Measurements from ENCODE around the gene TRAF3IP3. TPM values are rescaled to one million over a fixed set of nuclear protein-coding genes. Genes with fewer than 3 reads are reported as not detected.

The TRAF3IP3 gene
- total RNA-seq, 1 experiment from 2014 or later, result not detected

- Histone ChIP-seq H2AFZ (no peak overlapping the region), H3K4me1 (replicated peaks; ENCODE audit: insufficient read depth) (no peaks in the 10 kb centered on the region), H3F3A (ENCODE audit: insufficient read depth, low read depth) (no peaks in the 10 kb centered on the region), H3K79me2 (ENCODE audit: low read depth) (no peaks in the 10 kb centered on the region), H3K27ac (no peak overlapping the region), H4K20me1 (ENCODE audit: insufficient read depth) (no peaks in the 10 kb centered on the region), H3K4me2 (no peak overlapping the region), H3K9me2 (ENCODE audit: insufficient read depth) (0 out of 2 replicates have a peak, but pooled peaks cover 7% of the 10 kb centered on the region), H3K4me3 (no peak overlapping the region), H3K36me3 (ENCODE audit: low read depth) (no peaks in the 10 kb centered on the region), H3K9me3 (ENCODE audit: insufficient read depth, low read depth) (no peaks in the 10 kb centered on the region), H3K27me3 (ENCODE audit: insufficient read depth, low read depth) (peaks cover 5% of the 10 kb centered on the region; the same call in 1 of the 2 replicates)
- ChIA-PET CTCF (no interaction called here), POLR2A (ENCODE audit: unreplicated experiment) (no interaction called here)
- no TSS peak for BruUV-seq (replicated peaks)
- intact Hi-C loops (cut with micrococcal nuclease; ENCODE audit: unreplicated experiment), result no loop called here
- no peak for TF ChIP-seq CTCF (conservative IDR thresholded peaks at IDR 0.05)
- no peak for TF ChIP-seq EZH2 (IDR thresholded peaks at IDR 0.05; ENCODE audit: low read depth)
- no peak for DNase-seq
Observed at GRCh38 chr1:209758400-209758799, 2.5 kb downstream of the TRAF3IP3 start.

DNA sequence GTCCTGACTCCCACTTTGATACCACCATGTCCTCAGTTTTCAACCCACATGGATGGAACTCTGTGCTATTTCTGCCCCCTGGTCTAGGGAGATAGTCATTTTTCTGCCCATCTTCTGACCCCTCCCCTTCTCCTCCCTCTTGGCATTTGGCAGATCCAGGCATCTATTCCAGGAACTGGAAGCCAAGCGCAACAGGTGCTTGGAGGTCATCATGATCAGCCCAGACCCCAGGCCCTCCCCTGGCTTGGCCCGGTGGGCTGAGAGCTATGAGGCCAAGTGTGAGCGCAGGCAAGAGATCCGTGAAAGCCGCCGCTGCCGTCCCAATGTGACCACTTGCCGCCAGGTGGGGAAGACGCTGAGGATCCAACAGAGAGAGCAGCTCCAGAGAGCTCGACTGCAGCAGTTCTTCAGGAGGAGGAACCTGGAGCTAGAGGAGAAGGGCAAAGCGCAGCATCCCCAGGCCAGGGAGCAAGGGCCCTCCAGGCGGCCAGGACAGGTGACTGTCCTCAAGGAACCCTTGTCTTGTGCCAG is 4.0 kb downstream of the TRAF3IP3 start:
- H3K4me2 ChIP-seq, result no peak overlapping the region
- no peaks in the 10 kb centered on the region for H3K9me3 ChIP-seq (ENCODE audit: insufficient read depth, low read depth)
- no peaks in the 10 kb centered on the region for H3K36me3 ChIP-seq (ENCODE audit: low read depth)
- no peaks in the 10 kb centered on the region for H3K79me2 ChIP-seq (ENCODE audit: low read depth)
- H3K4me3 ChIP-seq, result no peak overlapping the region
- no peak overlapping the region for H3K27ac ChIP-seq
- H3K9me2 ChIP-seq (ENCODE audit: insufficient read depth), result no peaks in the 10 kb centered on the region
- intact Hi-C loops (cut with micrococcal nuclease; ENCODE audit: unreplicated experiment), result no loop called here
- ChIA-PET POLR2A (ENCODE audit: unreplicated experiment) (no interaction called here), CTCF (interaction anchor here (0.6 kb wide), 1 partner anchor 1758 kb away, joined by 3 read pairs; no protein-coding TSS in a partner anchor)
- H3F3A ChIP-seq (ENCODE audit: insufficient read depth, low read depth), result no peaks in the 10 kb centered on the region
- no peak overlapping the region for H2AFZ ChIP-seq
- no peaks in the 10 kb centered on the region for H3K4me1 ChIP-seq (replicated peaks; ENCODE audit: insufficient read depth)
- no peak for DNase-seq
- TF ChIP-seq CTCF (conservative IDR thresholded peaks at IDR 0.05), result no peak
- no TSS peak for BruUV-seq (replicated peaks)
- H4K20me1 ChIP-seq (ENCODE audit: insufficient read depth), result no peaks in the 10 kb centered on the region
- peaks cover 5% of the 10 kb centered on the region; the same call in 1 of the 2 replicates for H3K27me3 ChIP-seq (ENCODE audit: insufficient read depth, low read depth)

- H4K20me1 ChIP-seq (ENCODE audit: insufficient read depth), result no peaks in the 10 kb centered on the region
- H3K27me3 ChIP-seq (ENCODE audit: insufficient read depth, low read depth), result peaks cover 5% of the 10 kb centered on the region; the same call in 1 of the 2 replicates
- H3K27ac ChIP-seq, result no peak overlapping the region
- no peaks in the 10 kb centered on the region for H3F3A ChIP-seq (ENCODE audit: insufficient read depth, low read depth)
- TF ChIP-seq EZH2 (IDR thresholded peaks at IDR 0.05; ENCODE audit: low read depth) (no peak), CTCF (conservative IDR thresholded peaks at IDR 0.05) (no peak)
- intact Hi-C loops (cut with micrococcal nuclease; ENCODE audit: unreplicated experiment), result no loop called here
- CTCF ChIA-PET, result no interaction called here
- DNase-seq, result no peak
- H2AFZ ChIP-seq, result no peak overlapping the region
- POLR2A ChIA-PET (ENCODE audit: unreplicated experiment), result no interaction called here
- H3K4me2 ChIP-seq, result no peak overlapping the region
- BruUV-seq (replicated peaks), result no TSS peak
- no peaks in the 10 kb centered on the region for H3K36me3 ChIP-seq (ENCODE audit: low read depth)
- H3K9me3 ChIP-seq (ENCODE audit: insufficient read depth, low read depth), result no peaks in the 10 kb centered on the region
- H3K9me2 ChIP-seq (ENCODE audit: insufficient read depth), result no peaks in the 10 kb centered on the region
- H3K4me3 ChIP-seq, result no peak overlapping the region
- no peaks in the 10 kb centered on the region for H3K79me2 ChIP-seq (ENCODE audit: low read depth)
- H3K4me1 ChIP-seq (replicated peaks; ENCODE audit: insufficient read depth), result no peaks in the 10 kb centered on the region
Observed at GRCh38 chr1:209761011-209761635, 5.3 kb downstream of the TRAF3IP3 start.
